ENCODE results near the gene RANBP1. TPM values are rescaled to one million over a fixed set of nuclear protein-coding genes. Genes with fewer than 3 reads are reported as not detected.

RANBP1 gene
- total RNA-seq, 4 donors from 2014 or later = 104 to 159 (median 119) TPM

GRCh38 chr22:20127869-20128618 is 12.1 kb downstream of the RANBP1 start:
- intact Hi-C loops (cut with DNase I; ENCODE audit: low total_unique reads) = loop anchor here (5.0 kb wide), 1 partner anchor 156 kb away; no protein-coding TSS in a partner anchor

GRCh38 chr22:20128619-20128901 is 12.7 kb downstream of the RANBP1 start:
- 46 to 50% methylated on average over 2 of the region's 2 CpGs for WGBS, 2 donors
- no peak overlapping the region for H3K4me3 ChIP-seq (ENCODE audit: low read depth, poor library complexity, severe bottlenecking)
- TF ChIP-seq POLR2A (IDR thresholded peaks at IDR 0.05) (no peak), CTCF (IDR thresholded peaks at IDR 0.05) (no peak)
- intact Hi-C loops (cut with DNase I; ENCODE audit: low total_unique reads) = loop anchor here (5.0 kb wide), 1 partner anchor 156 kb away; no protein-coding TSS in a partner anchor
- DNase-seq (ENCODE audit: low spot score in 2 of 2) = no peak

More at GRCh38 chr22:20127869-20128618, 12.1 kb downstream of the RANBP1 start:
- TF ChIP-seq CTCF (IDR thresholded peaks at IDR 0.05) (no peak), POLR2A (IDR thresholded peaks at IDR 0.05) (no peak)
- no peak for DNase-seq (ENCODE audit: low spot score in 2 of 2)
- H3K4me3 ChIP-seq (ENCODE audit: low read depth, poor library complexity, severe bottlenecking) = no peak overlapping the region
- 76 to 78% methylated on average over 17 of the region's 17 CpGs for WGBS, 2 donors

GRCh38 chr22:20128902-20129746 is 13.2 kb downstream of the RANBP1 start:
- 35 to 58% methylated on average over 9 to 16 of the region's 18 CpGs for WGBS, 2 donors
- intact Hi-C loops (cut with DNase I; ENCODE audit: low total_unique reads) = loop anchor here (5.0 kb wide), 1 partner anchor 157 kb away; no protein-coding TSS in a partner anchor
- DNase-seq (ENCODE audit: low spot score in 2 of 2) = no peak

GRCh38 chr22:20129747-20130014 is 13.8 kb downstream of the RANBP1 start:
- TF ChIP-seq CTCF (IDR thresholded peaks at IDR 0.05) (no peak), POLR2A (IDR thresholded peaks at IDR 0.05) (no peak)
- no peak overlapping the region for H3K4me3 ChIP-seq (ENCODE audit: low read depth, poor library complexity, severe bottlenecking)
- WGBS, 2 donors = 73 to 83% methylated on average over 3 of the region's 3 CpGs
- intact Hi-C loops (cut with DNase I; ENCODE audit: low total_unique reads) = loop anchor here (5.0 kb wide), 1 partner anchor 157 kb away; no protein-coding TSS in a partner anchor
- no peak for DNase-seq (ENCODE audit: low spot score in 2 of 2)

More at GRCh38 chr22:20128902-20129746, 13.2 kb downstream of the RANBP1 start:
- TF ChIP-seq CTCF (IDR thresholded peaks at IDR 0.05) = no peak
- no peak for TF ChIP-seq POLR2A (IDR thresholded peaks at IDR 0.05)
- H3K4me3 ChIP-seq (ENCODE audit: low read depth, poor library complexity, severe bottlenecking) = no peak overlapping the region

- no peak for DNase-seq (ENCODE audit: low spot score in 2 of 2)
- intact Hi-C loops (cut with DNase I; ENCODE audit: low total_unique reads) = no loop called here
- WGBS, 2 donors = 53 to 80% methylated on average over 1 to 3 of the region's 3 CpGs
- no peak overlapping the region for H3K4me3 ChIP-seq (ENCODE audit: low read depth, poor library complexity, severe bottlenecking)
- TF ChIP-seq POLR2A (IDR thresholded peaks at IDR 0.05) (no peak), CTCF (IDR thresholded peaks at IDR 0.05) (no peak)
Measured at GRCh38 chr22:20130319-20130718, 14.4 kb downstream of the RANBP1 start.
